Cerebellar nuclear complex (tissue), 1 donor: ENCODE data around the gene SYTL2.

Source experiments
- DNase-seq, 2 experiments: peaks; one replicate each; lab custom pipeline; 2025; lab: John Stamatoyannopoulos, UW

The SYTL2 gene

GRCh38 chr11:85725510-85726258 is 85.3 kb downstream of the SYTL2 start:
- DNase-seq: no peak

- DNase-seq: no peak
Observed at GRCh38 chr11:85724748-85725465, 86.0 kb downstream of the SYTL2 start.

- no peak for DNase-seq
Observed at GRCh38 chr11:85723088-85723487, 87.9 kb downstream of the SYTL2 start.

GRCh38 chr11:85721191-85721590 is 89.8 kb downstream of the SYTL2 start:
- no peak for DNase-seq

- DNase-seq: peak in 1 of 2 experiments; percentile 54
Observed at GRCh38 chr11:85718991-85719807, 91.7 kb downstream of the SYTL2 start.

- peak in 1 of 2 experiments; percentile 11 for DNase-seq
Observed at GRCh38 chr11:85718126-85718943, 92.6 kb downstream of the SYTL2 start.

- no peak for DNase-seq
Observed at GRCh38 chr11:85717429-85717828, 93.5 kb downstream of the SYTL2 start.

- DNase-seq: no peak
Observed at GRCh38 chr11:85712953-85713352, 98.0 kb downstream of the SYTL2 start.

- no peak for DNase-seq
Observed at GRCh38 chr11:85710917-85711316, 100.0 kb downstream of the SYTL2 start.

- no peak for DNase-seq
Observed at GRCh38 chr11:85709941-85710702, 100.8 kb downstream of the SYTL2 start.

- no peak for DNase-seq
Observed at GRCh38 chr11:85705800-85706199, 105.1 kb downstream of the SYTL2 start.

GRCh38 chr11:85704967-85705366 is 106.0 kb downstream of the SYTL2 start:
- DNase-seq: no peak

- DNase-seq: no peak
Observed at GRCh38 chr11:85699957-85700741, 110.8 kb downstream of the SYTL2 start.

- no peak for DNase-seq
Observed at GRCh38 chr11:85698195-85698594, 112.7 kb downstream of the SYTL2 start.

- no peak for DNase-seq
Observed at GRCh38 chr11:85697747-85698146, 113.2 kb downstream of the SYTL2 start.

GRCh38 chr11:85695546-85695945 is 115.4 kb downstream of the SYTL2 start:
- DNase-seq: no peak

- DNase-seq: peak in 1 of 2 experiments; percentile 12
Observed at GRCh38 chr11:85694385-85694980, 116.5 kb downstream of the SYTL2 start.

GRCh38 chr11:85685820-85686459 is 125.0 kb downstream of the SYTL2 start, which contains the start of gene CCDC89:
Gene CCDC89 (minus strand): TSS chr11:85686195. CDS start chr11:85686130, 65 bp downstream.
- DNase-seq: peak; percentile 72 to 98
